ENCODE results near the gene ITIH2.
"Not testable (repeated sequence)": the region's sequence is repeated elsewhere in the genome, so short reads cannot be mapped to it uniquely, and the experiment has no call there.

ITIH2 gene

GRCh38 chr10:7738536-7739407 is 35.7 kb downstream of the ITIH2 start:
- no peak for DNase-seq (ENCODE audit: low read depth)

- DNase-seq (ENCODE audit: low read depth), result no peak
Measured at GRCh38 chr10:7744307-7744706, 41.2 kb downstream of the ITIH2 start.

GRCh38 chr10:7748637-7749036 is 45.5 kb downstream of the ITIH2 start:
- DNase-seq (ENCODE audit: low read depth), result not testable (repeated sequence)

- DNase-seq (ENCODE audit: low read depth), result no peak
Measured at GRCh38 chr10:7750222-7750621, 47.1 kb downstream of the ITIH2 start.

GRCh38 chr10:7752251-7752650 is 49.1 kb downstream of the ITIH2 start:
- no peak for DNase-seq (ENCODE audit: low read depth)

- no peak for DNase-seq (ENCODE audit: low read depth)
Measured at GRCh38 chr10:7755103-7755502, 52.0 kb downstream of the ITIH2 start.

- no peak for DNase-seq (ENCODE audit: low read depth)
Measured at GRCh38 chr10:7756360-7756992, 53.4 kb downstream of the ITIH2 start.

GRCh38 chr10:7763929-7764328 is 60.8 kb downstream of the ITIH2 start:
- no peak for DNase-seq (ENCODE audit: low read depth)

- no peak for DNase-seq (ENCODE audit: low read depth)
Measured at GRCh38 chr10:7766241-7766640, 63.1 kb downstream of the ITIH2 start.

GRCh38 chr10:7767209-7767608 is 64.1 kb downstream of the ITIH2 start:
- peak; percentile 16 for DNase-seq (ENCODE audit: low read depth)

GRCh38 chr10:7768417-7768816 is 65.3 kb downstream of the ITIH2 start:
- DNase-seq (ENCODE audit: low read depth), result no peak

GRCh38 chr10:7773845-7774801 is 71.0 kb downstream of the ITIH2 start:
- no peak for DNase-seq (ENCODE audit: low read depth)

GRCh38 chr10:7776777-7777176 is 73.7 kb downstream of the ITIH2 start:
- DNase-seq (ENCODE audit: low read depth), result no peak

GRCh38 chr10:7782194-7782593 is 79.1 kb downstream of the ITIH2 start:
- not testable (repeated sequence) for DNase-seq (ENCODE audit: low read depth)

GRCh38 chr10:7786430-7786829 is 83.3 kb downstream of the ITIH2 start:
- no peak for DNase-seq (ENCODE audit: low read depth)

GRCh38 chr10:7787150-7787856 is 84.2 kb downstream of the ITIH2 start:
- DNase-seq (ENCODE audit: low read depth), result no peak

GRCh38 chr10:7787857-7788638 is 84.9 kb downstream of the ITIH2 start, which contains the start of the genes ATP5F1C and KIN:
Gene ATP5F1C (plus strand): TSS chr10:7788177. CDS start chr10:7788208, 31 bp downstream.
Gene KIN (minus strand): TSS chr10:7787993. CDS start chr10:7787933, 60 bp downstream.
- DNase-seq (ENCODE audit: low read depth), result peak; percentile 63

GRCh38 chr10:7788639-7789286 is 85.6 kb downstream of the ITIH2 start:
- no peak for DNase-seq (ENCODE audit: low read depth)

GRCh38 chr10:7789390-7789789 is 86.3 kb downstream of the ITIH2 start:
- DNase-seq (ENCODE audit: low read depth), result no peak

- DNase-seq (ENCODE audit: low read depth), result no peak
Measured at GRCh38 chr10:7792541-7792940, 89.4 kb downstream of the ITIH2 start.

Data from HS-5 (cell line).